A549 (cell line): ENCODE data around the gene HCFC1R1. TPM values are rescaled to one million over a fixed set of nuclear protein-coding genes. Genes with fewer than 3 reads are reported as not detected.

ENCODE experiments used
- ATAC-seq, 2 experiments: fragments of 200-7000 bp in 1 of 2; fragments of >200 bp in 1 of 2; cut with Nextera tagmentation in 1 of 2; cut with Tn5 transposase in 1 of 2; 3 replicates each; pipeline versions ENCODE4 v1.8.0 to v1.9.1; 2018 to 2020; ENCODE audit warnings: mild to moderate bottlenecking in 1 of 2, moderate library complexity in 1 of 2
- CTCF ChIA-PET: fragments of 300-600 bp; sonication (Branson Sonifier 250); formaldehyde crosslinking; extraction: SDS; loops from one replicate; lab custom pipeline; 2021; ENCODE audit warnings: antibody characterized with exemption, inconsistent platforms; lab: Yijun Ruan, JAX
- POLR2A ChIA-PET: fragments of 350-600 bp; formaldehyde crosslinking; extraction: SDS; loops from one replicate; lab custom pipeline; 2021; ENCODE audit warnings: antibody characterized with exemption, inconsistent platforms; lab: Yijun Ruan, JAX
- DNase-seq, 2 experiments: peaks; one replicate each; pipeline versions ENCODE4 v3.0.0 to v3.0.0-alpha.2; 2011 to 2016; ENCODE audit warnings: low read depth in 1 of 2, low spot score in 1 of 2
- FAIRE-seq: peaks from 2 replicates; lab custom pipeline; 2011; peaks lifted over from hg19 to GRCh38; lab: Jason Lieb, UNC
- H3K27ac ChIP-seq, 2 experiments: fragments of >200 bp; sonication (Bioruptor Twin); formaldehyde crosslinking; 3 replicates each; pipeline ENCODE4 v1.5.1; 2016 to 2017
- H3K4me1 ChIP-seq: fragments of >200 bp; sonication (Bioruptor Twin); formaldehyde crosslinking; 3 replicates; pipeline ENCODE4 v1.6.1; 2016
- H3K4me2 ChIP-seq: fragments of >200 bp; sonication (Bioruptor Twin); formaldehyde crosslinking; 3 replicates; pipeline ENCODE4 v1.6.1; 2016
- H3K4me3 ChIP-seq: fragments of >200 bp; sonication (Bioruptor Twin); formaldehyde crosslinking; 3 replicates; pipeline ENCODE4 v1.5.1; 2016
- H3K9me3 ChIP-seq: fragments of >200 bp; sonication (Bioruptor Twin); formaldehyde crosslinking; 3 replicates; pipeline ENCODE4 v1.6.1; 2016
- EHMT2 ChIP-seq: fragments of 200-600 bp; sonication (generic); IDR thresholded peaks from 2 replicates; pipeline ENCODE4 v1.6.1; 2016; ENCODE audit warnings: antibody characterized with exemption, low read depth, mild to moderate bottlenecking, moderate library complexity
- EP300 ChIP-seq, 2 experiments: fragments of >200 bp; sonication (Bioruptor Twin); formaldehyde crosslinking; IDR thresholded peaks; 2 replicates in 1 of 2; 3 replicates in 1 of 2; pipeline ENCODE4 v1.6.1; 2016 to 2017
- FOXS1 ChIP-seq: fragments of 250-450 bp; sonication (Bioruptor Pico); IDR thresholded peaks from 2 replicates; pipeline ENCODE4 v1.5.0; 2020; ENCODE audit warnings: mild to moderate bottlenecking, moderate library complexity
- HEYL ChIP-seq: fragments of 250-450 bp; sonication (Bioruptor Pico); IDR thresholded peaks from 2 replicates; pipeline ENCODE4 v1.8.0; 2021; ENCODE audit warnings: mild to moderate bottlenecking, moderate library complexity
- KDM1A ChIP-seq: fragments of 200-600 bp; sonication (generic); IDR thresholded peaks from 2 replicates; pipeline ENCODE4 v1.6.1; 2016; ENCODE audit warnings: low read depth, mild to moderate bottlenecking
- MAFK ChIP-seq: fragments of 450-650 bp; IDR thresholded peaks from 2 replicates; pipeline ENCODE4 v1.6.1; 2014; ENCODE audit not compliant: partially characterized antibody
- MYC ChIP-seq: IDR thresholded peaks from 2 replicates; pipeline ENCODE4 v1.6.1; 2012; ENCODE audit warnings: mild to moderate bottlenecking, inconsistent platforms, low read length, improper control_type of control experiment, borderline replicate concordance
- NFE2L2 ChIP-seq: fragments of 150-350 bp; conservative IDR thresholded peaks from 2 replicates; pipeline ENCODE4 v1.6.1; 2014; ENCODE audit warnings: low read length
- NPAS2 ChIP-seq: fragments of 250-450 bp; sonication (Bioruptor Pico); IDR thresholded peaks from 2 replicates; pipeline ENCODE4 v1.8.0; 2022; ENCODE audit warnings: mild to moderate bottlenecking, moderate library complexity, borderline replicate concordance
- PHF8 ChIP-seq: fragments of 200-600 bp; sonication (generic); IDR thresholded peaks from 2 replicates; pipeline ENCODE4 v1.6.1; 2016; ENCODE audit warnings: low read depth, mild to moderate bottlenecking, antibody characterized with exemption, moderate library complexity, borderline replicate concordance
- RAD21 ChIP-seq, 2 experiments: fragments of >200 bp in 1 of 2; sonication (Bioruptor Twin) in 1 of 2; formaldehyde crosslinking in 1 of 2; IDR thresholded peaks in 1 of 2; conservative IDR thresholded peaks in 1 of 2; 2 replicates in 1 of 2; 3 replicates in 1 of 2; pipeline ENCODE4 v1.6.1; 2012 to 2018; ENCODE audit warnings: inconsistent platforms in 1 of 2
- RCOR1 ChIP-seq: fragments of 150-350 bp; IDR thresholded peaks from 2 replicates; pipeline ENCODE4 v1.6.1; 2014; ENCODE audit warnings: antibody characterized with exemption, low read length, low read depth
- REST ChIP-seq: fragments of 200-600 bp; sonication (generic); IDR thresholded peaks from 2 replicates; pipeline ENCODE4 v1.6.1; 2016; ENCODE audit warnings: antibody characterized with exemption, mild to moderate bottlenecking, moderate library complexity
- RFX5 ChIP-seq: fragments of 450-650 bp; IDR thresholded peaks from 2 replicates; pipeline ENCODE4 v1.7.1; 2014; ENCODE audit warnings: antibody characterized with exemption, mild to moderate bottlenecking, moderate library complexity
- SMC3 ChIP-seq: fragments of >200 bp; sonication (Bioruptor Twin); formaldehyde crosslinking; IDR thresholded peaks from 3 replicates; pipeline ENCODE4 v1.6.1; 2018; ENCODE audit warnings: inconsistent platforms
- TFCP2L1 ChIP-seq: fragments of 250-450 bp; sonication (Bioruptor Pico); IDR thresholded peaks from 2 replicates; pipeline ENCODE4 v1.5.0; 2021; ENCODE audit warnings: mild to moderate bottlenecking
- ZC3H11A ChIP-seq: fragments of 450-650 bp; IDR thresholded peaks from 2 replicates; pipeline ENCODE4 v1.6.1; 2014; ENCODE audit warnings: antibody characterized with exemption, mild to moderate bottlenecking
- WGBS: methylation state at CpG from one replicate; pipeline ENCODE4 v1.1.6; 2017; ENCODE audit errors: missing lambda C conversion rate; 5-methylcytosine and 5-hydroxymethylcytosine counted together
- polyA plus RNA-seq, 4 experiments: library from polyadenylated mRNA; depleted of rRNA in 3 of 4; stranded (reverse); fragments of >200 nt; fragmentation: RNase III in 1 of 4; extraction: RNeasy Plus Mini Kit Qiagen cat#74134 plus additional on column Dnase treatment in 1 of 4; gene quantifications; 2 replicates in 3 of 4; 3 replicates in 1 of 4; pipeline ENCODE4 v1.2.3, GENCODE V29; 2011 to 2017
- TF ChIP-seq, protein P1 (sequence below): fragments of 250-450 bp; sonication (Bioruptor Pico); IDR thresholded peaks from 2 replicates; pipeline ENCODE4 v1.5.0; 2021; ENCODE audit warnings: mild to moderate bottlenecking, moderate library complexity, borderline replicate concordance
- TF ChIP-seq, protein P2 (sequence below): fragments of >200 bp; sonication (Bioruptor Twin); formaldehyde crosslinking; IDR thresholded peaks from 3 replicates; pipeline ENCODE4 v1.5.1; 2016

HCFC1R1 gene
- polyA plus RNA-seq, 2 of the 4 experiments (the other 2 are of a cell fraction) = 46.4 to 179 TPM

DNA sequence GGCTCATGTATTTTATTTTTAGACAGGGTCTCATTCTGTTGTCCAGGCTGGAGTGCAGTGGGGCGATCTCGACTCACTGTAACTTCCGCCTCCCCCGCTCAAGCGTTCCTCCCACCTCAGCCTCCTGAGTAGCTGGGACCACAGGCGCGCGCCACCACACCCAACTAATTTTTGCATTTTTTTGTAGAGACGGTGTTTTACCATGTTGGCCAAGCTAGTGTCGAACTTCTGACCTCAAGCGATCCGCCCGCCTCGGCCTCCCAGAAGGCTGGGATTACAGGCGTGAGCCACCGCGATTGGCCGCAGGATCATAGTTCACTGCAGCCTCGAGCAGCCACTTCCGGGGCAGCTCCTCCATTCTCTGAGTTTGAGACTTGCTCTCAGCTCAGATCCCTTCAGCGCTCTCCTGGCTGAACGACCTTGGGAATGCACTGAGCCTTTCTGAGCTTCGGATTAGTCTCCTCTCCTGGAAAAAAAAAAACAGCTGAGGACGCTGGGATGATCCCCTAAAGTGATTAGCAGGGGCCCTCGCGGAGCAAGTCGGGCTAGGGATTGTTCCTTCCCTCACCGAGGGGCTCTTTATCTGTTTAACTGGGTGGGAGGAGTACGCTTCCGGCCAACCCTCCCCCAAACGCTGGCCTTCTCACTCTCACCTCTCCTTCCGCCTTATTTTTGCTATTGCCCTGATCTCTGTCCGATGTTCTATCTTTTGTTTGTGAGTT is 42.4 kb downstream of the HCFC1R1 start:
- Histone ChIP-seq H3K9me3 (no peaks in the 10 kb centered on the region), H3K4me1 (peaks cover 18% of the 10 kb centered on the region; the same call in 2 of the 3 replicates), H3K4me3 (peak overlapping the region; percentile 71), H3K4me2 (peak overlapping the region; percentile 85), H3K27ac (peak overlapping the region; percentile 91 to 95)
- FAIRE-seq (no peak), DNase-seq (no peak), ATAC-seq (no peak)
- ChIA-PET CTCF (interaction anchor here (0.9 to 3.9 kb wide), 7 partner anchors 9 to 148 kb away, joined by 3 to 27 read pairs (median 4); partner anchors contain the start of gene PAQR4), POLR2A (interaction anchor here (0.6 to 2.2 kb wide), 4 partner anchors 9 to 43 kb away, joined by 3 to 13 read pairs (median 6); partner anchors contain the start of genes PAQR4 and TNFRSF12A)
- TF ChIP-seq NFE2L2 (no peak), NPAS2 (no peak), PHF8 (no peak), ZC3H11A (no peak), RCOR1 (no peak), MYC (no peak), FOXS1 (CRISPR knock-in tag) (no peak), REST (no peak), RFX5 (no peak), RAD21 (conservative IDR thresholded peaks at IDR 0.05 in 1 of 2, IDR thresholded peaks at IDR 0.05 in 1 of 2) (no peak), EHMT2 (no peak), MAFK (no peak), SMC3 (no peak), KDM1A (no peak), HEYL (CRISPR knock-in tag) (no peak), TFCP2L1 (CRISPR knock-in tag) (no peak), EP300 (IDR thresholded peaks at IDR 0.05) (no peak)
- TF ChIP-seq, protein P1, sequence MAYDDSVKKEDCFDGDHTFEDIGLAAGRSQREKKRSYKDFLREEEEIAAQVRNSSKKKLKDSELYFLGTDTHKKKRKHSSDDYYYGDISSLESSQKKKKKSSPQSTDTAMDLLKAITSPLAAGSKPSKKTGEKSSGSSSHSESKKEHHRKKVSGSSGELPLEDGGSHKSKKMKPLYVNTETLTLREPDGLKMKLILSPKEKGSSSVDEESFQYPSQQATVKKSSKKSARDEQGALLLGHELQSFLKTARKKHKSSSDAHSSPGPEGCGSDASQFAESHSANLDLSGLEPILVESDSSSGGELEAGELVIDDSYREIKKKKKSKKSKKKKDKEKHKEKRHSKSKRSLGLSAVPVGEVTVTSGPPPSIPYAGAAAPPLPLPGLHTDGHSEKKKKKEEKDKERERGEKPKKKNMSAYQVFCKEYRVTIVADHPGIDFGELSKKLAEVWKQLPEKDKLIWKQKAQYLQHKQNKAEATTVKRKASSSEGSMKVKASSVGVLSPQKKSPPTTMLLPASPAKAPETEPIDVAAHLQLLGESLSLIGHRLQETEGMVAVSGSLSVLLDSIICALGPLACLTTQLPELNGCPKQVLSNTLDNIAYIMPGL (CRISPR knock-in tag) = no peak
- TF ChIP-seq, protein P2, sequence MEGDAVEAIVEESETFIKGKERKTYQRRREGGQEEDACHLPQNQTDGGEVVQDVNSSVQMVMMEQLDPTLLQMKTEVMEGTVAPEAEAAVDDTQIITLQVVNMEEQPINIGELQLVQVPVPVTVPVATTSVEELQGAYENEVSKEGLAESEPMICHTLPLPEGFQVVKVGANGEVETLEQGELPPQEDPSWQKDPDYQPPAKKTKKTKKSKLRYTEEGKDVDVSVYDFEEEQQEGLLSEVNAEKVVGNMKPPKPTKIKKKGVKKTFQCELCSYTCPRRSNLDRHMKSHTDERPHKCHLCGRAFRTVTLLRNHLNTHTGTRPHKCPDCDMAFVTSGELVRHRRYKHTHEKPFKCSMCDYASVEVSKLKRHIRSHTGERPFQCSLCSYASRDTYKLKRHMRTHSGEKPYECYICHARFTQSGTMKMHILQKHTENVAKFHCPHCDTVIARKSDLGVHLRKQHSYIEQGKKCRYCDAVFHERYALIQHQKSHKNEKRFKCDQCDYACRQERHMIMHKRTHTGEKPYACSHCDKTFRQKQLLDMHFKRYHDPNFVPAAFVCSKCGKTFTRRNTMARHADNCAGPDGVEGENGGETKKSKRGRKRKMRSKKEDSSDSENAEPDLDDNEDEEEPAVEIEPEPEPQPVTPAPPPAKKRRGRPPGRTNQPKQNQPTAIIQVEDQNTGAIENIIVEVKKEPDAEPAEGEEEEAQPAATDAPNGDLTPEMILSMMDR = no peak
- WGBS = 96% methylated on average over 33 of the region's 33 CpGs
